HG02588 (cell line): Measurements from ENCODE around the gene TRAFD1.
A peak's percentile ranks its signal among the peaks of the same experiment; 100 is the strongest.
"Not testable (repeated sequence)": the region's sequence is repeated elsewhere in the genome, so short reads cannot be mapped to it uniquely, and the experiment has no call there.

Source experiments
- ATAC-seq: cut with Tn5 transposase; IDR thresholded peaks from one replicate; pipeline ENCODE4 v1.9.1; 2021; ENCODE audit warnings: mild to moderate bottlenecking, moderate library complexity; ENCODE audit not compliant: unreplicated experiment

TRAFD1 gene

GRCh38 chr12:112125250-112125999, at the start of gene TRAFD1:
Gene TRAFD1 (plus strand): TSS chr12:112125560. CDS start chr12:112130523, 4,963 bp downstream.
- peak; percentile 94 for ATAC-seq

GRCh38 chr12:112087055-112087850, 38.1 kb upstream of the TRAFD1 start:
- ATAC-seq: no peak

- no peak for ATAC-seq
Measured at GRCh38 chr12:112087851-112088250, 37.5 kb upstream of the TRAFD1 start.

- no peak for ATAC-seq
Measured at GRCh38 chr12:112091563-112091962, 33.8 kb upstream of the TRAFD1 start.

- peak; percentile 57 for ATAC-seq
Measured at GRCh38 chr12:112096070-112096469, 29.3 kb upstream of the TRAFD1 start.

GRCh38 chr12:112096667-112097066, 28.7 kb upstream of the TRAFD1 start:
- ATAC-seq: peak; percentile 16

GRCh38 chr12:112097641-112098040, 27.7 kb upstream of the TRAFD1 start:
- ATAC-seq: no peak

- ATAC-seq: not testable (repeated sequence)
Measured at GRCh38 chr12:112100500-112100899, 24.9 kb upstream of the TRAFD1 start.

GRCh38 chr12:112102127-112102526, 23.2 kb upstream of the TRAFD1 start:
- no peak for ATAC-seq

- not testable (repeated sequence) for ATAC-seq
Measured at GRCh38 chr12:112102746-112103145, 22.6 kb upstream of the TRAFD1 start.

- ATAC-seq: no peak
Measured at GRCh38 chr12:112103758-112104503, 21.4 kb upstream of the TRAFD1 start.

GRCh38 chr12:112105891-112106290, 19.5 kb upstream of the TRAFD1 start:
- no peak for ATAC-seq

GRCh38 chr12:112107306-112108201, 17.8 kb upstream of the TRAFD1 start:
- no peak for ATAC-seq

- ATAC-seq: peak; percentile 72
Measured at GRCh38 chr12:112108202-112109079, 16.9 kb upstream of the TRAFD1 start, which contains the start of gene NAA25. Gene NAA25 (minus strand): TSS chr12:112108783. CDS start chr12:112108773, 10 bp downstream.

- ATAC-seq: not testable (repeated sequence)
Measured at GRCh38 chr12:112110787-112111662, 14.3 kb upstream of the TRAFD1 start.

GRCh38 chr12:112111931-112112330, 13.4 kb upstream of the TRAFD1 start:
- no peak for ATAC-seq

GRCh38 chr12:112112409-112113133, 12.8 kb upstream of the TRAFD1 start:
- ATAC-seq: no peak
